ENCODE measurements around the gene CFAP46. TPM values are rescaled to one million over a fixed set of nuclear protein-coding genes. Genes with fewer than 3 reads are reported as not detected.

Gene CFAP46
- total RNA-seq, 2 experiments from 2014 or later, result not detected

DNA sequence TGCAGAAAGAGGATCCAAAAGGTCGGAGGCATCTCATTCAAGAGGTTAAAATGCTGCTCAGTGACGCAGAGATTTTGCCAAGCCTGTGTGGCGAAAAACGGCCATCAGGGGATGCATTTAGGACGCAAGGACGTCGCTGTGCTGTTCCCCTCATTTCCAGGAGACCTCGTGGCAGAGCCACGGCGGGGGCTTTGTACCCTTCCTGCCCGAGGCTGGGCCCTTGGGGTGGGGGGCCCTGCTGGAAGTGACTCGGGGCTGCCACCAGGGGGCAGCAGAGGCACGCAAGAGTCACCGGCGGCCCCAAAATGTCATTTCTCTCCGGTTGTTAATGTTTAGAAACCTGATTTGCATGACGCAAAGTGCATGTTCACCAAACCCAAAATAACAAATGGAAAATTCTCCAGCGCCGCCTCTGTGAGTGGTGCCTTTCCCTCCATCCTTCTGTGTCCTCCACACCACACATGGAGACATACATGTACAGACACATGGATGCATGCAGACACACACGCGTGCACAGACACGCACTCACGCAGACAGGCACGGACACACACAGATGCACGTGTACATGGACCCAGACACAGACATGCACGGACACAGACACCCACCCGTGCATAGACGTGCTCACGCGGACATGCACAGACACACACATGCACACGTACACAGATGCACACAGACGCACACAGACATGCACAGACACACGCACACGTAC is 105.4 kb downstream of the CFAP46 start:
- no peaks in the 10 kb centered on the region for H3K9me3 ChIP-seq (ENCODE audit: low read length)
- CTCF ChIA-PET (ENCODE audit: unreplicated experiment), result no interaction called here
- BruUV-seq (replicated peaks), result no TSS peak
- H3K9me2 ChIP-seq (ENCODE audit: insufficient read depth, low read length), result no peaks in the 10 kb centered on the region
- POLR2A ChIA-PET, result no interaction called here
- H3K4me1 ChIP-seq (ENCODE audit: insufficient read depth, low read length, poor library complexity, severe bottlenecking), result no peaks in the 10 kb centered on the region
- H2AFZ ChIP-seq (ENCODE audit: low read length), result no peak overlapping the region
- H4K20me1 ChIP-seq (ENCODE audit: insufficient read depth, low read length), result no peaks in the 10 kb centered on the region
- TF ChIP-seq, protein P1, sequence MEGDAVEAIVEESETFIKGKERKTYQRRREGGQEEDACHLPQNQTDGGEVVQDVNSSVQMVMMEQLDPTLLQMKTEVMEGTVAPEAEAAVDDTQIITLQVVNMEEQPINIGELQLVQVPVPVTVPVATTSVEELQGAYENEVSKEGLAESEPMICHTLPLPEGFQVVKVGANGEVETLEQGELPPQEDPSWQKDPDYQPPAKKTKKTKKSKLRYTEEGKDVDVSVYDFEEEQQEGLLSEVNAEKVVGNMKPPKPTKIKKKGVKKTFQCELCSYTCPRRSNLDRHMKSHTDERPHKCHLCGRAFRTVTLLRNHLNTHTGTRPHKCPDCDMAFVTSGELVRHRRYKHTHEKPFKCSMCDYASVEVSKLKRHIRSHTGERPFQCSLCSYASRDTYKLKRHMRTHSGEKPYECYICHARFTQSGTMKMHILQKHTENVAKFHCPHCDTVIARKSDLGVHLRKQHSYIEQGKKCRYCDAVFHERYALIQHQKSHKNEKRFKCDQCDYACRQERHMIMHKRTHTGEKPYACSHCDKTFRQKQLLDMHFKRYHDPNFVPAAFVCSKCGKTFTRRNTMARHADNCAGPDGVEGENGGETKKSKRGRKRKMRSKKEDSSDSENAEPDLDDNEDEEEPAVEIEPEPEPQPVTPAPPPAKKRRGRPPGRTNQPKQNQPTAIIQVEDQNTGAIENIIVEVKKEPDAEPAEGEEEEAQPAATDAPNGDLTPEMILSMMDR (conservative IDR thresholded peaks at IDR 0.05; ENCODE audit: low read length), result peak; percentile 89
- no peak for TF ChIP-seq EZH2phosphoT487 (IDR thresholded peaks at IDR 0.05; ENCODE audit: borderline replicate concordance, low read depth, low read length)
- no peak overlapping the region for H3K4me3 ChIP-seq (ENCODE audit: low read depth, low read length, poor library complexity, severe bottlenecking)
- no peak overlapping the region for H3K4me2 ChIP-seq (ENCODE audit: low read length)
- no peaks in the 10 kb centered on the region for H3K36me3 ChIP-seq (ENCODE audit: insufficient read depth, low read length)
- no peaks in the 10 kb centered on the region for H3K79me2 ChIP-seq (ENCODE audit: insufficient read depth, low read depth, low read length)
- peak; percentile 42 for DNase-seq (ENCODE audit: low spot score)
- intact Hi-C loops (cut with micrococcal nuclease; ENCODE audit: unreplicated experiment), result no loop called here
- no peak overlapping the region for H3K27ac ChIP-seq (ENCODE audit: low read depth, low read length, poor library complexity, severe bottlenecking)

DNA sequence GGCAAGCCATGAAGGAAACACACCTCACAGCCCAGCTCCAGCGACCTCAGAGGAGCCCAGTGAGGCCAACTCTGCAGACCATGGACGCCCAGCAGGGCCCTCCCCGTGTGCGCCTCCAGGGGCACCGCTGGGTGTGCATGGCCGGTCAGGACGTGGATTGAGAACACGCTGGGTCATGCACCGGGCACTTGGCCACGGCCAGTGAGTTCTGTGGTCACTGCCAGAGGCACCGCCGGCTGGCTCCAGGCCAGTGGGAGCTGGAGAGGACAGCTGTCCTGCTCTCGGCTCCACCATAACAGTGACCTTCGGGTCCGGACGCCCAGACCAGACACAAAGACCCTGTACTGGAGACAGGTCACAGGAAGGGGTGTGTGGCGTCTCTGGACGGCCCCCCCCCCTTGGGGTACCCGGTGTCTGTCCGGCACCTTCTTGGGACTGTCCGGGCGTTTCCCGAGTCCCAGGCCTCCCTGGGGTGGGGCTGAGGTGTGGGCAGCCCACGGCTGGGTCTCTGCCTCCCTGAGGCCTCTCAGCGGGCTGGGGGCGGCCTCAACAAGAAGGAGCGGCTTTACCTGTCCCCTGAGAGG is 106.0 kb downstream of the CFAP46 start:
- H3K4me2 ChIP-seq (ENCODE audit: low read length), result no peak overlapping the region
- intact Hi-C loops (cut with micrococcal nuclease; ENCODE audit: unreplicated experiment), result no loop called here
- CTCF ChIA-PET (ENCODE audit: unreplicated experiment), result no interaction called here
- no peak overlapping the region for H3K27ac ChIP-seq (ENCODE audit: low read depth, low read length, poor library complexity, severe bottlenecking)
- no peak overlapping the region for H3K4me3 ChIP-seq (ENCODE audit: low read depth, low read length, poor library complexity, severe bottlenecking)
- H3K9me2 ChIP-seq (ENCODE audit: insufficient read depth, low read length), result no peaks in the 10 kb centered on the region
- no peaks in the 10 kb centered on the region for H3K36me3 ChIP-seq (ENCODE audit: insufficient read depth, low read length)
- no peaks in the 10 kb centered on the region for H4K20me1 ChIP-seq (ENCODE audit: insufficient read depth, low read length)
- H3K79me2 ChIP-seq (ENCODE audit: insufficient read depth, low read depth, low read length), result no peaks in the 10 kb centered on the region
- no peaks in the 10 kb centered on the region for H3K4me1 ChIP-seq (ENCODE audit: insufficient read depth, low read length, poor library complexity, severe bottlenecking)
- H2AFZ ChIP-seq (ENCODE audit: low read length), result no peak overlapping the region
- TF ChIP-seq EZH2phosphoT487 (IDR thresholded peaks at IDR 0.05; ENCODE audit: borderline replicate concordance, low read depth, low read length), result no peak
- TF ChIP-seq, protein P1 (conservative IDR thresholded peaks at IDR 0.05; ENCODE audit: low read length), result no peak
- H3K9me3 ChIP-seq (ENCODE audit: low read length), result no peaks in the 10 kb centered on the region
- no TSS peak for BruUV-seq (replicated peaks)
- POLR2A ChIA-PET, result no interaction called here
- DNase-seq (ENCODE audit: low spot score), result no peak

DNA sequence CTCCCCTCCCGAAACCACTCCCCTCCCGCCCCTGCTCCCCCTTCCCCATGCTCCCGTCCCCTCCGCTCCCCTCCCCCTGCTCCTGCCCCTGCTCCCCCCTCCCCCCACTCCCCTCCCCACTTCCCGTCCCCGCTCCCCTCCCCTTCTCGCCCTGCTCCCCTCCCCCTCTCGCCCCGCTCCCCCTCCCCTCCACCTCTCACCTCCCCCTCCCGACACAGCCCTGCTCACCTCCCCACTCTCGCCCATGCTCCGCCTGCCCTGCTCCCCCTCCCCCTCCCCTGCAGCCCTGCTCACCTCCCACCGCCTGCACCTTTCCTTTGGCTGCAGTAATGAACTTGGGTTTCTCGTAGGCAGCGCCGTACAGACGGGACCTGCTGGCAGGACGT is 106.5 kb downstream of the CFAP46 start:
- Histone ChIP-seq H3K79me2 (ENCODE audit: insufficient read depth, low read depth, low read length) (no peaks in the 10 kb centered on the region), H3K9me2 (ENCODE audit: insufficient read depth, low read length) (no peaks in the 10 kb centered on the region), H3K4me1 (ENCODE audit: insufficient read depth, low read length, poor library complexity, severe bottlenecking) (no peaks in the 10 kb centered on the region), H3K36me3 (ENCODE audit: insufficient read depth, low read length) (no peaks in the 10 kb centered on the region), H2AFZ (ENCODE audit: low read length) (no peak overlapping the region), H3K4me2 (ENCODE audit: low read length) (no peak overlapping the region), H3K9me3 (ENCODE audit: low read length) (no peaks in the 10 kb centered on the region), H4K20me1 (ENCODE audit: insufficient read depth, low read length) (no peaks in the 10 kb centered on the region), H3K4me3 (ENCODE audit: low read depth, low read length, poor library complexity, severe bottlenecking) (no peak overlapping the region), H3K27ac (ENCODE audit: low read depth, low read length, poor library complexity, severe bottlenecking) (no peak overlapping the region)
- ChIA-PET CTCF (ENCODE audit: unreplicated experiment) (no interaction called here), POLR2A (no interaction called here)
- TF ChIP-seq, protein P1 (conservative IDR thresholded peaks at IDR 0.05; ENCODE audit: low read length), result no peak
- TF ChIP-seq EZH2phosphoT487 (IDR thresholded peaks at IDR 0.05; ENCODE audit: borderline replicate concordance, low read depth, low read length), result no peak
- DNase-seq (ENCODE audit: low spot score), result no peak
- no TSS peak for BruUV-seq (replicated peaks)
- intact Hi-C loops (cut with micrococcal nuclease; ENCODE audit: unreplicated experiment), result no loop called here
